SK-N-SH (cell line): ENCODE results near the gene DCAF6. TPM values are rescaled to one million over a fixed set of nuclear protein-coding genes. Genes with fewer than 3 reads are reported as not detected.
A peak's percentile ranks its signal among the peaks of the same experiment; 100 is the strongest.

Source experiments
- CTCF ChIA-PET: fragments of 300-600, 350-600 bp; formaldehyde crosslinking; extraction: SDS; loops from one replicate; lab custom pipeline; 2021; lab: Yijun Ruan, JAX
- POLR2A ChIA-PET: fragments of 350-600 bp; sonication (Branson Sonifier 250); formaldehyde crosslinking; extraction: SDS; loops from one replicate; lab custom pipeline; 2020; ENCODE audit warnings: antibody characterized with exemption, inconsistent platforms; lab: Yijun Ruan, JAX
- DNase-seq: peaks from one replicate; pipeline ENCODE4 v3.0.0; 2012
- H2AFZ ChIP-seq: fragments of 200-600 bp; sonication (generic); 2 replicates; pipeline ENCODE4 v1.8.1; 2016; ENCODE audit warnings: antibody characterized with exemption, mild to moderate bottlenecking, low read depth
- H3F3A ChIP-seq: fragments of 200-600 bp; sonication (generic); replicated peaks from 2 replicates; pipeline ENCODE3; 2016; ENCODE audit warnings: antibody characterized with exemption, mild to moderate bottlenecking; ENCODE audit not compliant: insufficient read depth
- H3K27ac ChIP-seq, 2 experiments: fragments of 200-500 bp in 1 of 2; fragments of 200-600 bp in 1 of 2; sonication (Bioruptor generic) in 1 of 2; sonication (generic), shearing (Covaris generic) in 1 of 2; 2 replicates each; pipeline versions ENCODE4 v1.5.1 to v1.6.1; 2014 to 2016; ENCODE audit warnings: low read depth in 2 of 2, inconsistent platforms in 1 of 2, low read length in 1 of 2, mild to moderate bottlenecking in 1 of 2, mixed read lengths in 1 of 2
- H3K27me3 ChIP-seq: fragments of 200-600 bp; sonication (generic), shearing (Covaris generic); 2 replicates; pipeline ENCODE4 v1.6.1; 2016; ENCODE audit warnings: mixed run types; ENCODE audit not compliant: insufficient read depth
- H3K36me3 ChIP-seq, 2 experiments: fragments of 200-500 bp in 1 of 2; fragments of 200-600 bp in 1 of 2; sonication (Bioruptor generic) in 1 of 2; sonication (generic) in 1 of 2; replicated peaks in 1 of 2; 2 replicates each; pipeline versions ENCODE3 to v1.5.1; 2014 to 2016; ENCODE audit warnings: low read length in 1 of 2, mild to moderate bottlenecking in 1 of 2; ENCODE audit not compliant: insufficient read depth in 2 of 2, control insufficient read depth in 1 of 2
- H3K4me1 ChIP-seq, 2 experiments: fragments of 200-500 bp in 1 of 2; fragments of 200-600 bp in 1 of 2; sonication (Bioruptor generic) in 1 of 2; sonication (generic), shearing (Covaris generic) in 1 of 2; 2 replicates each; pipeline versions ENCODE4 v1.5.1 to v1.6.1; 2014 to 2016; ENCODE audit warnings: low read depth in 1 of 2, low read length in 1 of 2, mixed run types in 1 of 2; ENCODE audit not compliant: insufficient read depth in 2 of 2, control insufficient read depth in 1 of 2
- H3K4me2 ChIP-seq: fragments of 200-600 bp; sonication (generic), shearing (Covaris generic); 2 replicates; pipeline ENCODE4 v1.6.1; 2017; ENCODE audit warnings: mixed run types
- H3K4me3 ChIP-seq, 2 experiments: fragments of 200-500 bp in 1 of 2; fragments of 200-600 bp in 1 of 2; sonication (Bioruptor generic) in 1 of 2; sonication (generic), shearing (Covaris generic) in 1 of 2; 2 replicates each; pipeline versions ENCODE4 v1.5.1 to v1.8.1; 2014 to 2016; ENCODE audit warnings: low read depth in 2 of 2, inconsistent platforms in 1 of 2, low read length in 1 of 2, mild to moderate bottlenecking in 1 of 2, mixed read lengths in 1 of 2, moderate library complexity in 1 of 2
- H3K79me2 ChIP-seq: fragments of 200-600 bp; sonication (generic); 2 replicates; pipeline ENCODE4 v1.8.1; 2017; ENCODE audit warnings: mild to moderate bottlenecking; ENCODE audit not compliant: insufficient read depth
- H3K9ac ChIP-seq: fragments of 200-600 bp; sonication (generic); 2 replicates; pipeline ENCODE4 v1.6.1; 2017; ENCODE audit warnings: mixed run types
- H3K9me2 ChIP-seq: fragments of 200-600 bp; sonication (generic); 2 replicates; pipeline ENCODE4 v1.6.1; 2017; ENCODE audit warnings: mixed run types
- H3K9me3 ChIP-seq: fragments of 200-600 bp; sonication (generic); 2 replicates; pipeline ENCODE4 v1.6.1; 2017; ENCODE audit warnings: mixed run types, mild to moderate bottlenecking, moderate library complexity
- H4K20me1 ChIP-seq: fragments of 200-600 bp; sonication (generic); 2 replicates; pipeline ENCODE4 v1.6.1; 2017; ENCODE audit warnings: mild to moderate bottlenecking, mixed run types; ENCODE audit not compliant: insufficient read depth
- CHD2 ChIP-seq: fragments of 150-350 bp; IDR thresholded peaks from 2 replicates; pipeline ENCODE4 v1.6.1; 2018; ENCODE audit warnings: low read length; ENCODE audit not compliant: partially characterized antibody
- ELF1 ChIP-seq: IDR thresholded peaks from 2 replicates; pipeline ENCODE4 v1.4.0; 2012
- EP300 ChIP-seq, 2 experiments: IDR thresholded peaks; 2 replicates each; pipeline versions ENCODE4 v1.4.0 to v1.6.1; 2012; ENCODE audit warnings: borderline replicate concordance in 1 of 2, low read depth in 1 of 2, low read length in 1 of 2
- EZH2phosphoT487 ChIP-seq: fragments of 200-600 bp; sonication (generic); IDR thresholded peaks from 2 replicates; pipeline ENCODE4 v1.6.1; 2017; ENCODE audit warnings: low read depth, mixed run types, mild to moderate bottlenecking, antibody characterized with exemption, moderate library complexity, borderline replicate concordance
- FOSL2 ChIP-seq: IDR thresholded peaks from 2 replicates; pipeline ENCODE4 v1.4.0; 2012; ENCODE audit warnings: low read depth, mild to moderate bottlenecking, moderate library complexity, borderline replicate concordance
- FOXJ3 ChIP-seq: sonication (generic); formaldehyde crosslinking; IDR thresholded peaks from 2 replicates; pipeline ENCODE4 v1.5.1; 2020; ENCODE audit warnings: mild to moderate bottlenecking, missing genetic modification reagents
- GABPA ChIP-seq: IDR thresholded peaks from 2 replicates; pipeline ENCODE4 v1.4.0; 2012; ENCODE audit warnings: low read depth, mild to moderate bottlenecking
- GATA2 ChIP-seq: sonication (generic); formaldehyde crosslinking; IDR thresholded peaks from 2 replicates; pipeline ENCODE4 v1.5.0; 2020; ENCODE audit warnings: mild to moderate bottlenecking, missing genetic modification reagents
- JUND ChIP-seq: IDR thresholded peaks from 2 replicates; pipeline ENCODE4 v1.4.0; 2012
- MEF2A ChIP-seq: IDR thresholded peaks from 2 replicates; pipeline ENCODE4 v1.4.0; 2012; ENCODE audit warnings: low read depth, borderline replicate concordance
- NFIC ChIP-seq: IDR thresholded peaks from 2 replicates; pipeline ENCODE4 v1.4.0; 2012; ENCODE audit warnings: borderline replicate concordance
- NRF1 ChIP-seq: IDR thresholded peaks from 2 replicates; pipeline ENCODE4 v1.6.1; 2012; ENCODE audit warnings: low read depth, mild to moderate bottlenecking, low read length
- POLR2AphosphoS5 ChIP-seq: IDR thresholded peaks from 2 replicates; pipeline ENCODE4 v1.6.1; 2012; ENCODE audit warnings: low read depth, low read length
- RCOR1 ChIP-seq: fragments of 150-350 bp; IDR thresholded peaks from 2 replicates; pipeline ENCODE4 v1.6.1; 2017; ENCODE audit warnings: antibody characterized with exemption, low read length
- RFX5 ChIP-seq: IDR thresholded peaks from 2 replicates; pipeline ENCODE4 v1.6.1; 2012; ENCODE audit warnings: mild to moderate bottlenecking, improper control_type of control experiment, low read length
- RXRA ChIP-seq: IDR thresholded peaks from 2 replicates; pipeline ENCODE4 v1.4.0; 2012; ENCODE audit warnings: low read depth, mild to moderate bottlenecking, borderline replicate concordance
- TCF12 ChIP-seq: IDR thresholded peaks from 2 replicates; pipeline ENCODE4 v1.4.0; 2012
- TEAD4 ChIP-seq: IDR thresholded peaks from 2 replicates; pipeline ENCODE4 v1.4.0; 2012; ENCODE audit warnings: mild to moderate bottlenecking, borderline replicate concordance; ENCODE audit not compliant: insufficient read depth
- YY1 ChIP-seq: IDR thresholded peaks from 2 replicates; pipeline ENCODE4 v1.4.0; 2012; ENCODE audit warnings: low read depth, mild to moderate bottlenecking
- WGBS: methylation state at CpG from one replicate; pipeline ENCODE4 v1.1.6; 2017; ENCODE audit warnings: low lambda C conversion rate; 5-methylcytosine and 5-hydroxymethylcytosine counted together
- polyA plus RNA-seq, 3 experiments: library from polyadenylated mRNA; depleted of rRNA; stranded (reverse); fragments of >200 nt; gene quantifications; 2 replicates each; pipeline ENCODE4 v1.2.3, GENCODE V29; 2012
- TF ChIP-seq, protein P1 (sequence below): IDR thresholded peaks from 2 replicates; pipeline ENCODE4; 2012
- TF ChIP-seq, protein P2 (sequence below): IDR thresholded peaks from 2 replicates; pipeline ENCODE4 v1.6.1; 2012; ENCODE audit warnings: mild to moderate bottlenecking, low read depth, low read length, moderate library complexity
- TF ChIP-seq, protein P3 (sequence below): IDR thresholded peaks from 2 replicates; pipeline ENCODE4 v1.4.0; 2012; ENCODE audit warnings: low read depth
- TF ChIP-seq, protein P4 (sequence below): fragments of 200-600 bp; sonication (generic); IDR thresholded peaks from 2 replicates; pipeline ENCODE4 v1.6.1; 2017; ENCODE audit warnings: antibody characterized with exemption, mild to moderate bottlenecking, moderate library complexity
- TF ChIP-seq, protein P5 (sequence below): IDR thresholded peaks from 2 replicates; pipeline ENCODE4 v1.4.0; 2012; ENCODE audit warnings: low read depth, borderline replicate concordance

DCAF6 gene
- polyA plus RNA-seq, 1 of the 3 experiments (the other 2 are of a cell fraction), result 31.3 TPM

DNA sequence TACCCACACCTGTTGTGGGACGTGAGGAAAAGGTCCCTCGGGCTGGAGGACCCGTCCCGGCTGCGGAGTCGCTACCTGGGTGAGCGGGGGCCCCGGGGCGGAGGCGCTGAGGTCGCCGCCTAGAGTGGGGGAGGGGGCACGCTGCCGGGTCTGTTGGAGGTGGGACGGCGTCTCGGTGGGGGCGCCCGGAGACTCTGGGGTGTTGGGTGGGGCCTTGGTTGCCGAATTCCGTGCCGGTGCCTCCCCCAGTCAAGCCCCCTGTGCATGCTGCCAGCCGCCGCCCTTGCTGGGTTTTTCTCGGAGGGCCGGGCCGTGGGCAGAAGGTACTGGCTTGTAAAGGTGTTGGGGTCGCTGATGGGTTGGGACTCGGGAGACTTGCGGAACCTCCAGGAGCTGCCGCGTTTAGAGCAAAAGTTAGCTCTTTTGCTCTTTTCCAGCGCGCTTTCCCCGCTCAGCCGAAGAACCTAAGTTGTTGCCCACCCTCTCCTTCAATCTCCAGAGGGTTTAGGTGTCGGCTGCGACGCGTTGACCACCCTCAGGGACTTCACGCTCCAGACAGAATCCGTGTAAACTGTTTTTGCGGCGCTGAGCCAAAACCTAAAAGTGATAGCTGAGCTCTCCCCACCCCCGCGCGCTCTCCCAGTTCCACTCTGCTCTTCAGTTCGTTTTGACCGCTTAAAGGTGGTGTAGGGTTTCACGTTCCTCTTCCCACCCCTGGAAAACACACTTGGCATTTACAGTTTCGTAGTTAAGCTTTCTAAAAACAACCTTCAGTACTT lies 636 bp downstream of the DCAF6 start, which contains the start of gene MPC2:
TSS of gene MPC2 (minus strand) at position 143 of the 779 bp plus-strand sequence. CDS start 1,231 bp downstream, outside the sequence.
- peaks cover 41% of the 10 kb centered on the region for H4K20me1 ChIP-seq
- peak within 1 kb of the TSS; percentile 69 for H2AFZ ChIP-seq
- H3K27me3 ChIP-seq, result no peaks in the 10 kb centered on the region
- H3K4me2 ChIP-seq, result peak within 1 kb of the TSS; percentile 89
- H3K9me2 ChIP-seq, result no peaks in the 10 kb centered on the region
- peaks cover 8 to 27% of the 10 kb centered on the region in 2 experiments; a peak in 3 of 4 replicates for H3K4me1 ChIP-seq
- ChIA-PET CTCF (interaction anchor here (0.6 to 1.1 kb wide), 2 partner anchors 145 to 162 kb away, joined by 3 to 5 read pairs; no protein-coding TSS in a partner anchor), POLR2A (no interaction called here)
- peak; percentile 47 for DNase-seq
- H3K9me3 ChIP-seq, result no peaks in the 10 kb centered on the region
- H3F3A ChIP-seq, result peaks cover 10% of the 10 kb centered on the region
- peak within 1 kb of the TSS; percentile 94 for H3K9ac ChIP-seq
- under 1% methylated on average over 23 of the region's 51 CpGs for WGBS
- peaks cover 91% of the 10 kb centered on the region for H3K79me2 ChIP-seq
- no peaks in the 10 kb centered on the region for H3K36me3 ChIP-seq
- peak within 1 kb of the TSS; percentile 94 to 100 for H3K27ac ChIP-seq
- H3K4me3 ChIP-seq, result peak within 1 kb of the TSS; percentile 71 to 81
- TF ChIP-seq POLR2AphosphoS5 (0 out of 2 replicates have a peak, but pooled peaks have one; percentile 21), CHD2 (peak; percentile 35), RFX5 (no peak), NFIC (no peak; the same call in 1 of the 2 replicates), MEF2A (no peak), RCOR1 (0 out of 2 replicates have a peak, but pooled peaks have one; percentile 13), JUND (no peak), RXRA (no peak), FOXJ3 (CRISPR knock-in tag) (no peak), TCF12 (no peak), EP300 (IDR thresholded peaks at IDR 0.05; ENCODE audit: borderline replicate concordance in 1 of 2, low read depth in 1 of 2, low read length in 1 of 2) (no peak), YY1 (no peak), GATA2 (CRISPR knock-in tag) (no peak), ELF1 (no peak), GABPA (no peak), FOSL2 (no peak), TEAD4 (no peak), NRF1 (no peak), EZH2phosphoT487 (no peak)
- TF ChIP-seq, protein P1, sequence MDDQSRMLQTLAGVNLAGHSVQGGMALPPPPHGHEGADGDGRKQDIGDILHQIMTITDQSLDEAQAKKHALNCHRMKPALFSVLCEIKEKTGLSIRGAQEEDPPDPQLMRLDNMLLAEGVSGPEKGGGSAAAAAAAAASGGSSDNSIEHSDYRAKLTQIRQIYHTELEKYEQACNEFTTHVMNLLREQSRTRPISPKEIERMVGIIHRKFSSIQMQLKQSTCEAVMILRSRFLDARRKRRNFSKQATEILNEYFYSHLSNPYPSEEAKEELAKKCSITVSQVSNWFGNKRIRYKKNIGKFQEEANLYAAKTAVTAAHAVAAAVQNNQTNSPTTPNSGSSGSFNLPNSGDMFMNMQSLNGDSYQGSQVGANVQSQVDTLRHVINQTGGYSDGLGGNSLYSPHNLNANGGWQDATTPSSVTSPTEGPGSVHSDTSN, result no peak
- TF ChIP-seq, protein P2, sequence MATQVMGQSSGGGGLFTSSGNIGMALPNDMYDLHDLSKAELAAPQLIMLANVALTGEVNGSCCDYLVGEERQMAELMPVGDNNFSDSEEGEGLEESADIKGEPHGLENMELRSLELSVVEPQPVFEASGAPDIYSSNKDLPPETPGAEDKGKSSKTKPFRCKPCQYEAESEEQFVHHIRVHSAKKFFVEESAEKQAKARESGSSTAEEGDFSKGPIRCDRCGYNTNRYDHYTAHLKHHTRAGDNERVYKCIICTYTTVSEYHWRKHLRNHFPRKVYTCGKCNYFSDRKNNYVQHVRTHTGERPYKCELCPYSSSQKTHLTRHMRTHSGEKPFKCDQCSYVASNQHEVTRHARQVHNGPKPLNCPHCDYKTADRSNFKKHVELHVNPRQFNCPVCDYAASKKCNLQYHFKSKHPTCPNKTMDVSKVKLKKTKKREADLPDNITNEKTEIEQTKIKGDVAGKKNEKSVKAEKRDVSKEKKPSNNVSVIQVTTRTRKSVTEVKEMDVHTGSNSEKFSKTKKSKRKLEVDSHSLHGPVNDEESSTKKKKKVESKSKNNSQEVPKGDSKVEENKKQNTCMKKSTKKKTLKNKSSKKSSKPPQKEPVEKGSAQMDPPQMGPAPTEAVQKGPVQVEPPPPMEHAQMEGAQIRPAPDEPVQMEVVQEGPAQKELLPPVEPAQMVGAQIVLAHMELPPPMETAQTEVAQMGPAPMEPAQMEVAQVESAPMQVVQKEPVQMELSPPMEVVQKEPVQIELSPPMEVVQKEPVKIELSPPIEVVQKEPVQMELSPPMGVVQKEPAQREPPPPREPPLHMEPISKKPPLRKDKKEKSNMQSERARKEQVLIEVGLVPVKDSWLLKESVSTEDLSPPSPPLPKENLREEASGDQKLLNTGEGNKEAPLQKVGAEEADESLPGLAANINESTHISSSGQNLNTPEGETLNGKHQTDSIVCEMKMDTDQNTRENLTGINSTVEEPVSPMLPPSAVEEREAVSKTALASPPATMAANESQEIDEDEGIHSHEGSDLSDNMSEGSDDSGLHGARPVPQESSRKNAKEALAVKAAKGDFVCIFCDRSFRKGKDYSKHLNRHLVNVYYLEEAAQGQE, result 0 out of 2 replicates have a peak, but pooled peaks have one; percentile 22
- TF ChIP-seq, protein P3, sequence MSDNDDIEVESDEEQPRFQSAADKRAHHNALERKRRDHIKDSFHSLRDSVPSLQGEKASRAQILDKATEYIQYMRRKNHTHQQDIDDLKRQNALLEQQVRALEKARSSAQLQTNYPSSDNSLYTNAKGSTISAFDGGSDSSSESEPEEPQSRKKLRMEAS, result peak; percentile 59
- TF ChIP-seq, protein P4, sequence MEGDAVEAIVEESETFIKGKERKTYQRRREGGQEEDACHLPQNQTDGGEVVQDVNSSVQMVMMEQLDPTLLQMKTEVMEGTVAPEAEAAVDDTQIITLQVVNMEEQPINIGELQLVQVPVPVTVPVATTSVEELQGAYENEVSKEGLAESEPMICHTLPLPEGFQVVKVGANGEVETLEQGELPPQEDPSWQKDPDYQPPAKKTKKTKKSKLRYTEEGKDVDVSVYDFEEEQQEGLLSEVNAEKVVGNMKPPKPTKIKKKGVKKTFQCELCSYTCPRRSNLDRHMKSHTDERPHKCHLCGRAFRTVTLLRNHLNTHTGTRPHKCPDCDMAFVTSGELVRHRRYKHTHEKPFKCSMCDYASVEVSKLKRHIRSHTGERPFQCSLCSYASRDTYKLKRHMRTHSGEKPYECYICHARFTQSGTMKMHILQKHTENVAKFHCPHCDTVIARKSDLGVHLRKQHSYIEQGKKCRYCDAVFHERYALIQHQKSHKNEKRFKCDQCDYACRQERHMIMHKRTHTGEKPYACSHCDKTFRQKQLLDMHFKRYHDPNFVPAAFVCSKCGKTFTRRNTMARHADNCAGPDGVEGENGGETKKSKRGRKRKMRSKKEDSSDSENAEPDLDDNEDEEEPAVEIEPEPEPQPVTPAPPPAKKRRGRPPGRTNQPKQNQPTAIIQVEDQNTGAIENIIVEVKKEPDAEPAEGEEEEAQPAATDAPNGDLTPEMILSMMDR, result no peak
- TF ChIP-seq, protein P5, sequence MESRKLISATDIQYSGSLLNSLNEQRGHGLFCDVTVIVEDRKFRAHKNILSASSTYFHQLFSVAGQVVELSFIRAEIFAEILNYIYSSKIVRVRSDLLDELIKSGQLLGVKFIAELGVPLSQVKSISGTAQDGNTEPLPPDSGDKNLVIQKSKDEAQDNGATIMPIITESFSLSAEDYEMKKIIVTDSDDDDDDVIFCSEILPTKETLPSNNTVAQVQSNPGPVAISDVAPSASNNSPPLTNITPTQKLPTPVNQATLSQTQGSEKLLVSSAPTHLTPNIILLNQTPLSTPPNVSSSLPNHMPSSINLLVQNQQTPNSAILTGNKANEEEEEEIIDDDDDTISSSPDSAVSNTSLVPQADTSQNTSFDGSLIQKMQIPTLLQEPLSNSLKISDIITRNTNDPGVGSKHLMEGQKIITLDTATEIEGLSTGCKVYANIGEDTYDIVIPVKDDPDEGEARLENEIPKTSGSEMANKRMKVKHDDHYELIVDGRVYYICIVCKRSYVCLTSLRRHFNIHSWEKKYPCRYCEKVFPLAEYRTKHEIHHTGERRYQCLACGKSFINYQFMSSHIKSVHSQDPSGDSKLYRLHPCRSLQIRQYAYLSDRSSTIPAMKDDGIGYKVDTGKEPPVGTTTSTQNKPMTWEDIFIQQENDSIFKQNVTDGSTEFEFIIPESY, result no peak
